GM23248 (cell line): ENCODE measurements around the gene LMX1B. TPM values are rescaled to one million over a fixed set of nuclear protein-coding genes. Genes with fewer than 3 reads are reported as not detected.

Source experiments
- DNase-seq: peaks from one replicate; pipeline ENCODE4 v3.0.0-alpha.2; 2015
- H2AFZ ChIP-seq: fragments of 200-600 bp; sonication (generic); 2 replicates; pipeline ENCODE4 v1.6.1; 2016; ENCODE audit warnings: antibody characterized with exemption
- H3F3A ChIP-seq: fragments of 200-600 bp; sonication (generic); 2 replicates; pipeline ENCODE4 v1.6.1; 2016; ENCODE audit warnings: mild to moderate bottlenecking, antibody characterized with exemption, mixed run types; ENCODE audit not compliant: insufficient read depth
- H3K27ac ChIP-seq: fragments of 200-600 bp; sonication (generic); 2 replicates; pipeline ENCODE4 v1.5.1; 2016; ENCODE audit warnings: mild to moderate bottlenecking
- H3K27me3 ChIP-seq: fragments of 200-600 bp; sonication (generic); replicated peaks from 2 replicates; pipeline ENCODE4 v1.6.1; 2016; ENCODE audit warnings: mild to moderate bottlenecking; ENCODE audit not compliant: insufficient read depth
- H3K36me3 ChIP-seq: fragments of 200-600 bp; sonication (generic); 2 replicates; pipeline ENCODE4 v1.6.1; 2016; ENCODE audit warnings: low read depth, mild to moderate bottlenecking
- H3K4me1 ChIP-seq: fragments of 200-600 bp; sonication (generic); 2 replicates; pipeline ENCODE4 v1.6.1; 2016; ENCODE audit warnings: mild to moderate bottlenecking; ENCODE audit not compliant: insufficient read depth
- H3K4me2 ChIP-seq: fragments of 200-600 bp; sonication (generic); one replicate; pipeline ENCODE4 v1.6.1; 2016; ENCODE audit warnings: mild to moderate bottlenecking; ENCODE audit not compliant: unreplicated experiment
- H3K4me3 ChIP-seq: fragments of 200-600 bp; sonication (generic); 2 replicates; pipeline ENCODE4 v1.5.1; 2016; ENCODE audit warnings: mild to moderate bottlenecking
- H3K79me2 ChIP-seq: fragments of 200-600 bp; sonication (generic); 2 replicates; pipeline ENCODE4 v1.6.1; 2016; ENCODE audit warnings: mild to moderate bottlenecking; ENCODE audit not compliant: insufficient read depth
- H3K9ac ChIP-seq: fragments of 200-600 bp; sonication (generic); 2 replicates; pipeline ENCODE4 v1.6.1; 2016; ENCODE audit warnings: mild to moderate bottlenecking
- H3K9me2 ChIP-seq: fragments of 200-600 bp; sonication (generic); 2 replicates; pipeline ENCODE4 v1.6.1; 2016; ENCODE audit warnings: mixed run types, mild to moderate bottlenecking, moderate library complexity; ENCODE audit not compliant: insufficient read depth
- H3K9me3 ChIP-seq: fragments of 200-600 bp; sonication (generic); one replicate; pipeline ENCODE4 v1.6.1; 2017; ENCODE audit warnings: low read depth
- H4K20me1 ChIP-seq: fragments of 200-600 bp; sonication (generic); 2 replicates; pipeline ENCODE4 v1.6.0; 2016; ENCODE audit not compliant: insufficient read depth
- EZH2 ChIP-seq: fragments of 200-600 bp; sonication (generic); IDR thresholded peaks from 2 replicates; pipeline ENCODE4 v1.6.1; 2018; ENCODE audit warnings: antibody characterized with exemption, mild to moderate bottlenecking; ENCODE audit not compliant: insufficient read depth, poor library complexity, severe bottlenecking
- EZH2phosphoT487 ChIP-seq: fragments of 200-600 bp; sonication (generic); IDR thresholded peaks from 2 replicates; pipeline ENCODE4 v1.6.1; 2018; ENCODE audit warnings: antibody characterized with exemption, moderate library complexity, mild to moderate bottlenecking, low read depth; ENCODE audit not compliant: insufficient read depth
- WGBS, 2 experiments: methylation state at CpG; one replicate each; pipeline ENCODE4 v1.1.6; 2015 to 2017; ENCODE audit warnings: low lambda C conversion rate in 2 of 2, low coverage in 1 of 2; ENCODE audit errors: missing lambda C conversion rate in 2 of 2; 5-methylcytosine and 5-hydroxymethylcytosine counted together
- in situ Hi-C: fragments of 300-500 bp; cut with MboI; formaldehyde crosslinking; loops from 2 replicates; pipeline ENCODE4 v1.15.0; 2020
- polyA plus RNA-seq: library from polyadenylated mRNA; unstranded; fragments of >200 nt; fragmentation: Nextera tagmentation; extraction: Ambion mirVana; gene quantifications from 2 replicates; pipeline ENCODE4 v1.2.1, GENCODE V29; 2016
- total RNA-seq: library from RNA; depleted of rRNA; stranded (reverse); fragments of >200 nt; shearing (Covaris generic); gene quantifications from 2 replicates; pipeline ENCODE4 v1.2.3, GENCODE V29; 2014

The LMX1B gene
- total and polyA plus RNA-seq, 2 experiments from 2014 or later = not detected

DNA sequence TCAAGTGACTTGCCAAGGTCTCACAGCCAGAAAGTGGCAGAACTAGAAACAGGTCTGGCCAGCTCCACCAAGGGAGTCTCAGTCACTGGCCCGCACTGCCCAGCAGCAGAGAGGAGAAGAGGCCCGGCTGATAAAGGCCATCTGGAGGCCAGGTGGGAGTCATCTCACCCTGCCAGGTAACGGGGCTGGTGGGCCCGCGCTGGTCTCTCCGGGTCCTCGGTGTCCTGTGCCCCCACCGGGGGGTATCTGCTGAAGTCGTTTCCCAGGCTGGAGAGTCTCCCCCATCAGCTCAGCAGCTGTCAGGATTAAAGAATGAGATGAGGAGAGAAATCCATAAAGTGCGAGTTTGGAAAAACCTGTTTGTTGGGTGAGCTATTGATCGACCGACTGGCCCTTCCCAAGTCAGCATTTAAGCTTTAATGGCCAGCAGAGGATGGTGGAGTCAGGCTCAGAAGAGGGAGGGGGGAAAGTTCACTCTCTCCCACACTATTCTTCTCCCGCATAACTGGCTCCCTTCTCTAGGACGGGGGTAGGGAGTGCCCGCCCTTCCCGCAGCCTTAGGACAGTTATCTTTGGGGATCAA, 30.3 kb downstream of the LMX1B start:
- TF ChIP-seq EZH2phosphoT487 (no peak), EZH2 (no peak)

DNA sequence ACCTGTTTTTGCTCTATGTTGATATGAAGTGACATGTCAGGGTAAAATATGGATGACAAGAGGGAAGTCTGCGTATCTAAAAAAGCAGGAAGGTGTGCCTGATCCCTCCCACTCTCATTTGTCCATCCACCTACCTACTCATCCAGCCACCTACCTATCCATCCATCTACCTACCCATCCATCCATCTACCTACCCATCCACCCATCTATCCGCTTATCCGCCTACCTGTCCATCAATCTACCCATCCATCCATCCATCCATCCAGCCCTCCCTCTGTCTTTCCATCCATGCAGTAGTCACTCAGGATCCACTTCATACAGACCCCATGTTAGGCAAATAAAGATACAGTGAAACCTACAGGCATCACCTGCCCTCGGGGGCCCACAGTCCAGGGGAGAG, 32.4 kb downstream of the LMX1B start:
- H3K9me2 ChIP-seq = no peaks in the 10 kb centered on the region
- no peaks in the 10 kb centered on the region for H3F3A ChIP-seq
- no peak for TF ChIP-seq EZH2
- TF ChIP-seq EZH2phosphoT487 = no peak
- H3K4me1 ChIP-seq = no peaks in the 10 kb centered on the region
- no peaks in the 10 kb centered on the region for H4K20me1 ChIP-seq
- H3K4me3 ChIP-seq = no peak overlapping the region
- 52 to 57% methylated on average over 4 of the region's 4 CpGs for WGBS, 2 experiments
- H3K4me2 ChIP-seq = no peak overlapping the region
- no peak for DNase-seq
- no peaks in the 10 kb centered on the region for H3K9me3 ChIP-seq
- H2AFZ ChIP-seq = no peak overlapping the region
- no peak overlapping the region for H3K9ac ChIP-seq
- in situ Hi-C loops = no loop called here
- no peaks in the 10 kb centered on the region for H3K79me2 ChIP-seq
- no peaks in the 10 kb centered on the region for H3K36me3 ChIP-seq
- no peak overlapping the region for H3K27ac ChIP-seq
- H3K27me3 ChIP-seq = peaks cover 59% of the 10 kb centered on the region

More for the DNA sequence above, 30.3 kb downstream of the LMX1B start:
- in situ Hi-C loops = no loop called here
- Histone ChIP-seq H3F3A (no peaks in the 10 kb centered on the region), H4K20me1 (no peaks in the 10 kb centered on the region), H3K27ac (no peak overlapping the region), H3K27me3 (peaks cover 56% of the 10 kb centered on the region), H2AFZ (no peak overlapping the region), H3K4me2 (no peak overlapping the region), H3K9ac (no peak overlapping the region), H3K36me3 (no peaks in the 10 kb centered on the region), H3K79me2 (no peaks in the 10 kb centered on the region), H3K4me1 (no peaks in the 10 kb centered on the region), H3K4me3 (no peak overlapping the region), H3K9me3 (no peaks in the 10 kb centered on the region), H3K9me2 (no peaks in the 10 kb centered on the region)
- WGBS, 2 experiments = 45% methylated on average over 16 of the region's 16 CpGs
- DNase-seq = no peak

DNA sequence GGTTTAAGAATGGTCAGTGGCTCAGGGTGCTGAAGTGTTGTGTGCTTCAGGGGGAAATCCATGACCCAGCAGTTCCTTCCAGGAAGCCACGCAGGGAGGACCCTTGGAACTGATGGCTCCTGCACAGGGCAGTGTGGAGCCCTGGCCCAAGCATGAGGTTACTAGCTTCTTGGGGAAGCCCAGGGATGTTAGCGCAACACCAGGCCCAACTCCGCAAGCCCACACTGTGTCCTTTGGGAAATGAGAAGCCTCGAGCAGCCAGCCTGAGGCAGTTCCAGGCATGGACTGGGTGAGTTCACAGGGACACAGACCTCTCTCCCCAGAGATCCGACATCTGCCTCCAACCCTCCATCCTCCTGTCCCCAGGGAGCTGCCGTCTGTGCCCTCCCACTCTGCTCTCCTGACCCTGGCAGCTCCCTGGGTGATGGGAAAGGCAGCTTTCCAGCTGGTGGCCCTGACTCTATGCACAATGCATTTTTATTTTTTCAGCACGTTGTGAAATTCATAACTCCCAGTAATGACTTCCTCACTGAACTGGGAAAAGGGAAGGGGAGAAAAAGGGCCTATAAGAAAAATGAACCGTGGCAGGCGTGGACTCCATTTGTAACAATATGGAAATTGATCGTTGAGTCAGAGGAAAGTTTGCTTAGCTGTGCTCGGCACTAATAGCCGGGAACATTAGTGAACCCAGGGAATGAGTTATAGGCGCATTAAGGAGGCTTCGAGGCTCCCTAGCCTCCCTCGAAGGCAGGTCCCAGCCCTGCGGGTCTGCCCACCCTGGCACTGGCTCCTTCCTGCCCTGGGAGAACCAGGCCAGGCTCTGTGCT, 34.1 kb downstream of the LMX1B start:
- no peaks in the 10 kb centered on the region for H3F3A ChIP-seq
- H3K79me2 ChIP-seq = no peaks in the 10 kb centered on the region
- H4K20me1 ChIP-seq = no peaks in the 10 kb centered on the region
- H3K36me3 ChIP-seq = no peaks in the 10 kb centered on the region
- no peak overlapping the region for H3K9ac ChIP-seq
- no peaks in the 10 kb centered on the region for H3K9me2 ChIP-seq
- H2AFZ ChIP-seq = no peak overlapping the region
- TF ChIP-seq EZH2phosphoT487 = no peak
- no peak for TF ChIP-seq EZH2
- no peaks in the 10 kb centered on the region for H3K9me3 ChIP-seq
- no peak overlapping the region for H3K4me3 ChIP-seq
- WGBS, 2 experiments = 63 to 65% methylated on average over 16 of the region's 16 CpGs
- H3K27me3 ChIP-seq = peaks cover 51% of the 10 kb centered on the region
- DNase-seq = no peak
- no peak overlapping the region for H3K27ac ChIP-seq
- in situ Hi-C loops = no loop called here
- H3K4me2 ChIP-seq = no peak overlapping the region
- no peaks in the 10 kb centered on the region for H3K4me1 ChIP-seq

DNA sequence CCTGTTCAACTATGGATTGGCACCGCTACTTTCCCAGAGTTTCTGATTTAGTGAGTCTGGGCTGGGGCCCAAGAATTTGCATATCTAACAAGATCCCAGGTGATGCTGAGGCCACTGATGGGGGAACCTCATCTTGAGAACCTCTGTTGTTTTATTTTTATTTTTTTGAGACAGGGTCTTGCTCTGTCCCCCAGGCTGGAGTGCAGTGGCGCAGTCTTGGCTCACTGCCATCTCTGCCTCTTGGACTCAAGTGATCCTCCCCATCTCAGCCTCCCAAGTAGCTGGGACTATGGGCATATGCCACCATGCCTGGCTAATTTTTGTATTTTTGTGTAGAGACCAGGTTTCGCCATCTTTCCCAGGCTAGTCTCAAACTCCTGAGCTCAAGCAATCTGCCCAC, 35.7 kb downstream of the LMX1B start:
- Histone ChIP-seq H4K20me1 (no peaks in the 10 kb centered on the region), H3K36me3 (no peaks in the 10 kb centered on the region), H3K9me3 (no peaks in the 10 kb centered on the region), H3K27ac (no peak overlapping the region), H3K9me2 (no peaks in the 10 kb centered on the region), H3K9ac (no peak overlapping the region), H3K27me3 (peaks cover 38% of the 10 kb centered on the region), H2AFZ (no peak overlapping the region), H3K4me1 (no peaks in the 10 kb centered on the region), H3K4me2 (no peak overlapping the region), H3K79me2 (no peaks in the 10 kb centered on the region), H3F3A (no peaks in the 10 kb centered on the region), H3K4me3 (no peak overlapping the region)
- no peak for DNase-seq
- WGBS, 2 experiments = 49 to 60% methylated on average over 3 of the region's 3 CpGs
- TF ChIP-seq EZH2 (no peak), EZH2phosphoT487 (no peak)
- in situ Hi-C loops = no loop called here
